B cell (primary cell): Measurements from ENCODE around the gene TRIM31.

ENCODE experiments used
- EZH2 ChIP-seq: IDR thresholded peaks from 2 replicates; pipeline ENCODE4 v1.6.1; 2012; ENCODE audit warnings: borderline replicate concordance, low read depth, mild to moderate bottlenecking, moderate library complexity, low read length; ENCODE audit not compliant: insufficient read depth, poor library complexity, severe bottlenecking
- TF ChIP-seq, protein P1 (sequence below): fragments of 200-600 bp; IDR thresholded peaks from one replicate; pipeline ENCODE4 v1.8.0; 2022; ENCODE audit warnings: antibody characterized with exemption, mild to moderate bottlenecking

DNA sequence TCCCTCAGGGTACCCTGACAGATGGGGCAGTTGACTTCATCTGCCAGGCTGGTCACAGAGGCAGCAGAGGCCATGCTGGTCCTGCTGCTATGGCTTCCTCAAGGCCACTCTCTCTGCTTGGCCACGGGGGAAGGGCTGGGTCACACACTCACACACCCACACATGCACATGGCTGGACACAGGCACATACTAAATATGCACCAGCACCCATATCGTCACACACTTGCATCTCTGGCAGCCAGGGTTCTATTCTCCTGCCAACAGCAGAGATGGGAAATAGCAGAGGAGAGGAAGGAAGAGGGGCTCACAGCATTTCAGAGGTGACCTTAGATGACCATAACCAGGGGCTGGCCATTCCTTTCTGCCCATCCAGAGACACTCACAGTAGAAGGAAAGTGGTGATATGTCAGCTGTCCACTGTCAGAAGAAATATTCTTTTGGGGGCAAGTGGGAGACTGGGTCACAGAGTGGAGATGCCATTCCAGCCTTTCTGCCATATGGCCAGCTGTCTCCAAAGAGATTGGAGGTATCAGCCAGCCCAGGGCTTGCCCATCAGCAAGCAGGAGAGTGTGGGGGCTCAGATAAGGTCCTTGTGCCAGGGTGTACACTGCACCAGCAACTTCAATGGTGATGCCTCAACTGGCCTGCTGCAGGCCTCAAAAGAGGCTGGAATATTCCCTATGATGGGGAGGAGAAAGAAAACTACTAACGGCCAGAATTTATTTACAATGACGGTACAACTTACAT is 48.1 kb upstream of the TRIM31 start, which contains the start of gene TRIM10:
- TF ChIP-seq, protein P1, sequence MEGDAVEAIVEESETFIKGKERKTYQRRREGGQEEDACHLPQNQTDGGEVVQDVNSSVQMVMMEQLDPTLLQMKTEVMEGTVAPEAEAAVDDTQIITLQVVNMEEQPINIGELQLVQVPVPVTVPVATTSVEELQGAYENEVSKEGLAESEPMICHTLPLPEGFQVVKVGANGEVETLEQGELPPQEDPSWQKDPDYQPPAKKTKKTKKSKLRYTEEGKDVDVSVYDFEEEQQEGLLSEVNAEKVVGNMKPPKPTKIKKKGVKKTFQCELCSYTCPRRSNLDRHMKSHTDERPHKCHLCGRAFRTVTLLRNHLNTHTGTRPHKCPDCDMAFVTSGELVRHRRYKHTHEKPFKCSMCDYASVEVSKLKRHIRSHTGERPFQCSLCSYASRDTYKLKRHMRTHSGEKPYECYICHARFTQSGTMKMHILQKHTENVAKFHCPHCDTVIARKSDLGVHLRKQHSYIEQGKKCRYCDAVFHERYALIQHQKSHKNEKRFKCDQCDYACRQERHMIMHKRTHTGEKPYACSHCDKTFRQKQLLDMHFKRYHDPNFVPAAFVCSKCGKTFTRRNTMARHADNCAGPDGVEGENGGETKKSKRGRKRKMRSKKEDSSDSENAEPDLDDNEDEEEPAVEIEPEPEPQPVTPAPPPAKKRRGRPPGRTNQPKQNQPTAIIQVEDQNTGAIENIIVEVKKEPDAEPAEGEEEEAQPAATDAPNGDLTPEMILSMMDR: no peak
- no peak for TF ChIP-seq EZH2
